ENCODE results near the gene ABI2. TPM values are rescaled to one million over a fixed set of nuclear protein-coding genes. Genes with fewer than 3 reads are reported as not detected.
"Not testable (repeated sequence)": the region's sequence is repeated elsewhere in the genome, so short reads cannot be mapped to it uniquely, and the experiment has no call there.

ABI2 gene
- 10 to 100 TPM; 45.3 to 46.1 TPM for total RNA-seq

GRCh38 chr2:203327901-203328759 lies at the start of gene ABI2:
Gene ABI2, plus strand, starts transcription at chr2:203328394. Its CDS starts 121 bp downstream, at chr2:203328515.
- H3K27ac Mint-ChIP-seq: peak within 1 kb of the TSS; percentile 71 to 92
- peak; percentile 70 to 72 for ATAC-seq
- DNase-seq (ENCODE audit: low spot score in 2 of 2): peak; percentile 59 to 76
- no peaks in the 10 kb centered on the region for H3K9me3 Mint-ChIP-seq
- peaks cover 6 to 11% of the 10 kb centered on the region in 2 donors for H3K36me3 Mint-ChIP-seq

GRCh38 chr2:203279288-203279687 lies 48.9 kb upstream of the ABI2 start:
- Mint-ChIP-seq H3K36me3 (no peaks in the 10 kb centered on the region), H3K27ac (no peak overlapping the region)

GRCh38 chr2:203280428-203281064 lies 47.6 kb upstream of the ABI2 start:
- H3K36me3 Mint-ChIP-seq: no peaks in the 10 kb centered on the region
- no peaks in the 10 kb centered on the region for H3K9me3 Mint-ChIP-seq
- H3K27ac Mint-ChIP-seq: no peak overlapping the region
- DNase-seq (ENCODE audit: low spot score in 2 of 2) (no peak), ATAC-seq (no peak)

More at GRCh38 chr2:203279288-203279687, 48.9 kb upstream of the ABI2 start:
- no peak for DNase-seq (ENCODE audit: low spot score in 2 of 2)
- H3K9me3 Mint-ChIP-seq: no peaks in the 10 kb centered on the region
- ATAC-seq: no peak

DNA sequence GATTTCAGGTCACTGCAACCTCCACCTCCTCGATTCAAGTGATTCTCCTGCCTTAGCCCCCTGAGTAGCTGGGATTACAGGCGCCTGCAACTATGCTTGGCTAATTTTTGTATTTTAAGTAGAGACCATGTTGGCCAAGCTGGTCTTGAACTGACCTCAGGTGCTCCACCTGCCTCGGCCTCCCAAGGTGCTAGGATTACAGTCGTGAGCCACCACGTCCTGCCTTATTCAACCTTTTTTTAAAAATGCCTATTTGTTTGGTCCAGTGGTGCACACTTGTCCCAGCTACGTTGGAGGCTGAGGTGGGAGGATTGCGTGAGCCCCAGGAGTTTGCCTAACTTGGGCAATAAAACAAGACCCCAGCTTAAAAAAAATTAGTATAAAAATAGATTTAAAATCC lies 46.1 kb upstream of the ABI2 start:
- ATAC-seq: no peak
- Mint-ChIP-seq H3K36me3 (no peaks in the 10 kb centered on the region), H3K27ac (no peak overlapping the region), H3K9me3 (no peaks in the 10 kb centered on the region)
- no peak for DNase-seq (ENCODE audit: low spot score in 2 of 2)

DNA sequence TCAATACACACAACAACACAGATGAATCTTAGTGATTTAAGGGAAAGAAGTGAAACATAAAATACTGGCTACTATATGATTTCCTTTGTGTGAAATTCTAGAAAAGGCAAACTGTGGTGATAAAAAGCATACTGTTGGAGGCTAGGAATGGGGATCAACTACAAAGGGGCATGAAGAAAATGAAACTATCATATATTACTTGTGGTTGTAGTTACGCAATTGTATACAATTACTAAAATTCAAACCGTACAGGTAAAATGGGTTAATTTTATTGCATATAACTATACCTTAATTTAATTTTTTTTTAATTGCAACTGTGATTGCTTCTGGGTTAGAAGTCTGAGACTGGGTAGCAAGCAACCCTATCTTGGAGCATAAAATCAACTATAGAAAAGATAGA lies 41.7 kb upstream of the ABI2 start:
- no peak for ATAC-seq
- Mint-ChIP-seq H3K36me3 (peaks cover 6 to 7% of the 10 kb centered on the region in 2 donors), H3K9me3 (no peaks in the 10 kb centered on the region), H3K27ac (no peak overlapping the region)
- DNase-seq (ENCODE audit: low spot score in 2 of 2): no peak

DNA sequence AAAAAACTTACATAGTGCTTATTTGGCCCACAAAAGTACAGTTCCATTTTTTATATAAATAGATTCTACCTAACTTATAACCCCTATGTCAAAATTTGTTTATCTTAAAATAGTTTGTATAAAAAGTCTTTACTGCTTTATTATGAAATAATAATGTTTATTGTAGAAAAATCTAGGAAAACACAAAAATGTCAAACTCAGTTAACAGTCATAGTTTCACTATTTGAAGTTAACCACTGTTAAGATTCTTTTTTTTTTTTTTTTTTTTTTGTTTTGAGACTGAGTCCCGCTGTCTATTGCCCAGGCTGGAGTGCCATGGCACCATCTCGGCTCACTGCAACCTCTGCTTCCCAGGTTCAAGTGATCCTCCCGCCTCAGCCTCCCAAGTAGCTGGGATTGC lies 26.5 kb upstream of the ABI2 start:
- Mint-ChIP-seq H3K27ac (no peak overlapping the region), H3K9me3 (no peaks in the 10 kb centered on the region), H3K36me3 (peaks cover 0 to under 1% of the 10 kb centered on the region in 2 donors)
- no peak for DNase-seq (ENCODE audit: low spot score in 2 of 2)
- ATAC-seq: no peak

GRCh38 chr2:203302586-203302985 lies 25.6 kb upstream of the ABI2 start:
- not testable (repeated sequence) for DNase-seq (ENCODE audit: low spot score in 2 of 2); H3K36me3 Mint-ChIP-seq; H3K9me3 Mint-ChIP-seq; H3K27ac Mint-ChIP-seq; ATAC-seq

DNA sequence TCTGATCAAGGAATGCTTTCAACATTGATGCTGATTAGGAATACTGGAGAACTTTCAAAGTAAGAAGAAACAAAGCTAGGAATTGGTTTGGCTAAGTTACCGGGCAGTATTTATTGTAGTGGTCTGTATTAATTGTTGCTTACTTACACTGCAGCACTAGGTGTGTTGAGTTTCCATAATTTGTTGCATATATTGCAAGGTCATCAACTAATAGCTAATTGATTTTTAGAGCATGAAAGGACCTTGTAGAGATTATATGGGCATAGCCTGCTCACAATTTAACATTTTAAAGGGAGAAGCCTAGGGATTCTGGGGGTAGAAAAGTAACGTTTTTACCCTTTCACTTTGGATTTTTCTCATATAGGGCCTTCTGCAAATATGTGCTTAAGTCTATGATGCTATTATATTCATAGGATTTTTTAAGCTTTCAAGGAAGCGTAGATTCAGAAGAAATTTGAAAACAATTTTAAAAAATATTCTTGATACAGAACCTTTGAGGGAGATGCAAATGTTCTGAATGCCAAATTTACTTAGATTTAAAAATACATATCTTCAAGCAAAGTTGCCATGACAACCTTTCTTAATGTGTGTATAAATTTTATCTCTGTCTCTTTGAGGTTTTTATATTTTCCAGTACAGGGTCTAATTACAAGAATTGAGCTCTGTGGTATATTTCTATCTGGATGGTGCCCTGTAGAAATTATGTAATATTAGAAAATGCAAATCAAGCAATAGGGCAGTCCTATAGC lies 17.3 kb upstream of the ABI2 start:
- no peak overlapping the region for H3K27ac Mint-ChIP-seq
- H3K36me3 Mint-ChIP-seq: peaks cover 4 to 5% of the 10 kb centered on the region in 2 donors
- ATAC-seq: no peak
- DNase-seq (ENCODE audit: low spot score in 2 of 2): no peak
- H3K9me3 Mint-ChIP-seq: peaks cover 0 to 11% of the 10 kb centered on the region in 2 donors

DNA sequence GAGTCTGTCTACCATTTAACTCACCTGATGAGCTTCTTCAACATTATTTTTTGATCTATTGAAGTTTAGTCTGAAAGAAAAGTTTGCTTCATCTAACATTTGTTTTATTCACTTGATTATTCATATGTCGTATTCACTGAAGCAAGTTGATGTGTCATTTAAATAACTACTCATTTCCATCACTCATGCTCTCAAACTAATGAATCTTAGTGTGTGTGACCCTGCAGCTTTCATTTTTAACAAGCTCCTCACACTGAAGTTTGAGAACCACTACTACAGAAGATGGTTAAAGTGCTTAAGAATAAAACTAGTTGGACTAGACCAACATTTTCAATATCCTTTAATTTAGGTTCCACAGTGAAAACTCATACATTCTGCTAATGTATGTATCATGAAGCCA lies 1.8 kb upstream of the ABI2 start:
- Mint-ChIP-seq H3K27ac (no peak overlapping the region), H3K9me3 (no peaks in the 10 kb centered on the region), H3K36me3 (peaks cover 6 to 11% of the 10 kb centered on the region in 2 donors)
- ATAC-seq (peak in 1 of 2 donors; percentile 64), DNase-seq (ENCODE audit: low spot score in 2 of 2) (no peak)

DNA sequence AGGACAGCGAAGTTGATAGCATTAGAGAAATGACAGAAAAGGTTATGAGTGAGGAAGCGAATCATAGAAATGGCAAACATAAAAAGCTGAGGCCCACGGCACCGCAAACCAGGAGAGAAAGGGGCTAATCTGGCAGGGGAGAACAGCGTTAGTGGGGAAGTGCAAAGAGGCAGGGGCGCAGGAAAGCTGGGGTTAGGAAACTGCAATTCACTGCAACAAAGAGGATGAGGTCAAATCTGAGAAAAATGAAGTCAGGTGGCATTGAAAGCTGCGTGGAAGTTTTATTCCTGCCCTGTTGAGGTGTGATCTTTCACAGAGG lies 653 bp upstream of the ABI2 start:
- H3K36me3 Mint-ChIP-seq: peaks cover 6 to 11% of the 10 kb centered on the region in 2 donors
- H3K27ac Mint-ChIP-seq: peak overlapping the region; percentile 71 to 92
- ATAC-seq: peak in 1 of 2 donors; percentile 9
- no peaks in the 10 kb centered on the region for H3K9me3 Mint-ChIP-seq
- no peak for DNase-seq (ENCODE audit: low spot score in 2 of 2)

DNA sequence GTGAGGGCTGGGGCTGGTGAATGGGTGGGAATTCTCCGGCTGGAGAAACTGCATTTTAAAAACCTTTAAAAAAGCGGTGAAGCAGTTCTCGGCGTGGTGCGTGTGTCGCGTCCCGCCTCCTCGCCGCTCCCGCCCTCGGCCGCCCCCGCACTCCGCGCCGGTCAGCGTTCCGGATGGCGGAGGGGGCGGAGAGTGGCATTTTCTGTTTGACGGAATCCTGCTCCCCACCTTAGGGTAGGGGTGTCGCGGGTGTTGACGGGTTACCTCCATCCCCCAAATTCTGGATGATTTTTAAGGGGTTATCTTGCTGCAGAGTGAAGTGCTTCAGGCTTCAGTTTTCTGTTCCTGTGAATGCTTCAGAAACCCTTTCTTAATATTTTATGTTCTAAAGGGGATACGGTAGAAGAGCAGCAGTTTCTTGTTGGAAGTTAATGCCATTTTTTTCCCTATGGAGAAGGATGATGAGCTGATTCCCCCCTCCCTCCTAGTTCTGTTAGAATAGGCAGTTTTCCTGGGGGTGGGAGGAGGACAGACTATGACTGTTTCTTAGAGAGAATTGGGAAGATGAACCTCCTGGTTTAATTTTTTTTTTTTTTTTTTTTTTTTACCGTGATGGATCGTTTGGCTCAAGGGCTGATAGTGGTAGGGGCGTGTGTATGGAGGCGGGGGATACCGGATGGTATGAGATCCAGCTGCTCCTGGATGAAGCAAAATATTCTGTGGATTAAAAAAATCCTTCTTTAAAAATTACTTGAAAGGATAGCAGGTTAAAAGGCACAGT lies 756 bp downstream of the ABI2 start:
- Mint-ChIP-seq H3K36me3 (peaks cover 6 to 11% of the 10 kb centered on the region in 2 donors), H3K27ac (peak overlapping the region; percentile 71 to 81), H3K9me3 (no peaks in the 10 kb centered on the region)
- DNase-seq (ENCODE audit: low spot score in 2 of 2) (peak; percentile 59 to 72), ATAC-seq (peak; percentile 56 to 76)

DNA sequence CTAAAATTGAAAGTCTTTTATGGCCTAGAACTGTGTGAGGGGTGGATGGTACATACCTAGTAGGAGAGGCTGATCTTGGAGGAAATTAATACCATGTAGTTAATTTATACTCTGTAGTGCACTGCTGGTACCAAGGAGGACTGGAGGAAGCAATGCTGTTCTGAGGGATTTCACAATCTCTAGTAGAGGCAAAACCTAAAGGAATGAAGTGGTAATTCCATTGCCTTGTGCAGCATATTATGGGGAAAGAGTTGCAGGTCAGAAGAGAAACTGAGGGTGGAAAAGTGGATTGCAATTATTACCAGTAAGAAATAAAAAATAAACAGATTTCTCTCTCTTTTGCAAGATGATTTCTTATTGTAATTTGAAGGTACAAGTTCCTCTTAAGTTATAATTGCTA lies 2.2 kb downstream of the ABI2 start:
- Mint-ChIP-seq H3K36me3 (peaks cover 6 to 11% of the 10 kb centered on the region in 2 donors), H3K9me3 (no peaks in the 10 kb centered on the region), H3K27ac (no peak overlapping the region)
- ATAC-seq: no peak
- no peak for DNase-seq (ENCODE audit: low spot score in 2 of 2)

DNA sequence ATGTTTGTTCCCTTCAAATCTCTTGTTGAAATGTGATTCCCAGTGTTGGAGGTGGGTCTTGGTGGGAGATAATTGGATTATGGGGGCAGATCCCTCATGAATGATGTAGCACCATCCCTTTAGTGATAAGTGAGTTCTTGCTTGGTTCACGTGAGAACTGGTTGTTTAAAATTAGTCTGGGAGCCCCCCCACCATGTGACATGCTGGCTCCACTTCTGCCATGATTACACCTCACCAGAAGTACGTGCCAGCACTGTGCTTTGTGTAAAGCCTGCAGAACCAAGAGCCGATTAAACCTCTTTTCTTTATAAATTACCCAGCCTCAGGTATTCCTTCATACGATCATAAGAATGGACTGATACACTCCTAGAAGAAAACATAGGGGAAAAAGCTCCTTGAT lies 10.1 kb downstream of the ABI2 start:
- H3K36me3 Mint-ChIP-seq: peaks cover 0 to 12% of the 10 kb centered on the region in 2 donors
- H3K9me3 Mint-ChIP-seq: no peaks in the 10 kb centered on the region
- H3K27ac Mint-ChIP-seq: no peak overlapping the region

GRCh38 chr2:203340791-203341487 lies 12.7 kb downstream of the ABI2 start:
- DNase-seq (ENCODE audit: low spot score in 2 of 2) (no peak), ATAC-seq (no peak)
- Mint-ChIP-seq H3K27ac (peak overlapping the region in 1 of 2 donors; percentile 11), H3K36me3 (peaks cover 9 to 21% of the 10 kb centered on the region in 2 donors), H3K9me3 (no peaks in the 10 kb centered on the region)

More for the DNA sequence above, 10.1 kb downstream of the ABI2 start:
- ATAC-seq (no peak), DNase-seq (ENCODE audit: low spot score in 2 of 2) (no peak)

GRCh38 chr2:203341741-203342310 lies 13.6 kb downstream of the ABI2 start:
- Mint-ChIP-seq H3K9me3 (no peaks in the 10 kb centered on the region), H3K27ac (no peak overlapping the region), H3K36me3 (peaks cover 9 to 14% of the 10 kb centered on the region in 2 donors)
- ATAC-seq (no peak), DNase-seq (ENCODE audit: low spot score in 2 of 2) (no peak)

All from activated naive CD4-positive, alpha-beta T cell treated with anti-CD3 and anti-CD28 coated beads, Interleukin-2, amount 50 U/mL, for 72 hours (primary cell).